Stimulated activated CD4-positive, alpha-beta T cell treated with anti-CD3 and anti-CD28 coated beads, Interleukin-12 subunit alpha, Interleukin-12 subunit beta, amount 100 ng/mL, for 4 hours (primary cell): ENCODE results near the gene SLC16A3.

ENCODE experiments used
- DNase-seq: peaks from one replicate; pipeline ENCODE4 v3.0.0-alpha.2; 2020

SLC16A3 gene

GRCh38 chr17:82237746-82238471, 9.1 kb downstream of the SLC16A3 start:
- no peak for DNase-seq

DNA sequence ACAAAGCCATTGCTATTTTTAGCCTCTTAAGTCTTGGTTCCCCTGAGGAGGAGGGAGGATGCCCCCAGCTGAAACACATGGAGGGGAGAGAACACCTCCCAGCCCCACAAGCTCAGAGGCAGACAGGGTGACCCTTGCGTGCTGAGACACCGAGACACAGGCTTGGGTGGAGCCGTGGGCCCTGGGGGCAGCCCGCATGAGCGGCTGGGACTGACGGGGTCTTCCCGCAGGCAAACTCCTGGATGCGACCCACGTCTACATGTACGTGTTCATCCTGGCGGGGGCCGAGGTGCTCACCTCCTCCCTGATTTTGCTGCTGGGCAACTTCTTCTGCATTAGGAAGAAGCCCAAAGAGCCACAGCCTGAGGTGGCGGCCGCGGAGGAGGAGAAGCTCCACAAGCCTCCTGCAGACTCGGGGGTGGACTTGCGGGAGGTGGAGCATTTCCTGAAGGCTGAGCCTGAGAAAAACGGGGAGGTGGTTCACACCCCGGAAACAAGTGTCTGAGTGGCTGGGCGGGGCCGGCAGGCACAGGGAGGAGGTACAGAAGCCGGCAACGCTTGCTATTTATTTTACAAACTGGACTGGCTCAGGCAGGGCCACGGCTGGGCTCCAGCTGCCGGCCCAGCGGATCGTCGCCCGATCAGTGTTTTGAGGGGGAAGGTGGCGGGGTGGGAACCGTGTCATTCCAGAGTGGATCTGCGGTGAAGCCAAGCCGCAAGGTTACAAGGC, 9.8 kb downstream of the SLC16A3 start:
- peak; percentile 58 for DNase-seq

DNA sequence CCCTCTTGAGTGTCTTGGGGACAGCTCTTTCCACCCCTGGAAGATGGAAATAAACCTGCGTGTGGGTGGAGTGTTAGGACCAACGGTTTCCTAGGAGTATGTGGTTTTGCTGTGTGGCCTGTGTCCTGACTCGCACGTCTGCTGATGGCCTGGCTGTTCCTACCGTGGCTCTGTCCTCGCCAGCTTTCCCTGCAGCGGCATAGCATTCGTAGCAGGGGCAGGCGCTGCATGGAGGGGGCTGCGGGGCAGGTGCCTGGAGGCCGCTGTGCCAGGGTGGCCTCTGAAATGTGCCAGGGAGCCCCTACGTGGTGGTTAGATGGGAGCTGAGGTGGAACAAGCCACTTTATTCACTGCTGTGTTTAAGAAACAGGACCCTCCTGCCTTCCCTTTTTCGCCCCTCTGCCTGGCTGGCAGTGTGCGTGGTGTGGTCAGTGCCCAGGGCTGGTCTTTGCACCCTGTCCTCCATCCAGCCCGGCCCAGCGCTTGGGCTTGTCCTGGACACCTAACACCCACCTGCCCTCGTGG, 10.6 kb downstream of the SLC16A3 start:
- DNase-seq: no peak

DNA sequence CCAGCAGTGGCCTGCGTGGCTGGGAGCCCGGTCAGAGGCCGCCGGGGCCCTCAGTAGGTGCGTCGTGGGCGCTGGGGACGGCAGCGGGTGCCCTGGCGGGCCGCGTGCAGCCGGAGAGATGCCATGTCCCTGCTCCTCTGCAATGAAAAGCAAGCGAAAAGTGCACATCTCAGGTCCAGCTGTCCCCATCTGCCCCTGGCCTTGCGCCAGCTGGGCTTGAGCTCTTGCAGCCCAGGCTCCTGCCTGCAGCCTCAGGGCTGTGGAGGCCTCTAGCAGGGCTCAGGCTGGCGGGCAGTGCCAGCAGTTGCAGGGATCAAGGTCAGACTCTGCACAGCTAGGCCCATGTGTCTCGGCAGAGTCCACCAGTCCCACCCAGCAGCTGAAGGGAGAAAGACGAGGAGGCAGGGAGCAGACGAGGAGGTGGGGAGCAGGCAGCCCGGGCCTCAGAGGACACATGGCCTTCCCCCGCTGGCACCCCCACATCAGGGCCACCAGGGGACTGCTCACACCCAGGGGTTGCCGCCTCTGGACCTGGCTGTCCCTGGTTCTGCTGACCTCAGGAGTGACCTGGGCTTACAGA, 11.2 kb downstream of the SLC16A3 start:
- no peak for DNase-seq

- DNase-seq: no peak
Observed at GRCh38 chr17:82240506-82241182, 11.8 kb downstream of the SLC16A3 start.

- DNase-seq: no peak
Observed at GRCh38 chr17:82241183-82241925, 12.5 kb downstream of the SLC16A3 start.

- no peak for DNase-seq
Observed at GRCh38 chr17:82241926-82242697, 13.3 kb downstream of the SLC16A3 start.

DNA sequence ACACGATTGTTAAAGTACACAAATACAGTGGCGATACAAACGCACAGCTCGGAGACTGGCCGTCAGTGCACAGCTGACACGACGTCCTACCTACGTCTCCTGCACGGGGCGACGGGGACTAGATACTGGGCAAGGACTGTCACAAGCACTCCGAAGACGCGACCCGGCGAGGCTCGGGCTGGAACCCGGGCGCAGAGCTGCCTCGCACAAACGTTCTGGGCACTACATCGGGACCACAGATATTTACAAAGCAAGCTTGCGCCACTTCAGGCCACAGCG, 13.8 kb downstream of the SLC16A3 start:
- no peak for DNase-seq

- no peak for DNase-seq
Observed at GRCh38 chr17:82242977-82243647, 14.3 kb downstream of the SLC16A3 start.

- DNase-seq: no peak
Observed at GRCh38 chr17:82243648-82244412, 15.0 kb downstream of the SLC16A3 start.

GRCh38 chr17:82244413-82245133, 15.7 kb downstream of the SLC16A3 start:
- no peak for DNase-seq

GRCh38 chr17:82245134-82246039, 16.5 kb downstream of the SLC16A3 start:
- DNase-seq: no peak

GRCh38 chr17:82246040-82246364, 17.2 kb downstream of the SLC16A3 start:
- DNase-seq: no peak

GRCh38 chr17:82246365-82247181, 17.7 kb downstream of the SLC16A3 start:
- no peak for DNase-seq

- DNase-seq: no peak
Observed at GRCh38 chr17:82247182-82247823, 18.5 kb downstream of the SLC16A3 start.

- no peak for DNase-seq
Observed at GRCh38 chr17:82247856-82248671, 19.2 kb downstream of the SLC16A3 start.
